ENCODE measurements around the gene TSFM. TPM values are rescaled to one million over a fixed set of nuclear protein-coding genes. Genes with fewer than 3 reads are reported as not detected.

Gene TSFM
- total and polyA plus RNA-seq, 2 of the 13 experiments (the other 11 are each of a cell fraction or from before 2014, with no cell fraction given), result 29.8 to 68.3 TPM

DNA sequence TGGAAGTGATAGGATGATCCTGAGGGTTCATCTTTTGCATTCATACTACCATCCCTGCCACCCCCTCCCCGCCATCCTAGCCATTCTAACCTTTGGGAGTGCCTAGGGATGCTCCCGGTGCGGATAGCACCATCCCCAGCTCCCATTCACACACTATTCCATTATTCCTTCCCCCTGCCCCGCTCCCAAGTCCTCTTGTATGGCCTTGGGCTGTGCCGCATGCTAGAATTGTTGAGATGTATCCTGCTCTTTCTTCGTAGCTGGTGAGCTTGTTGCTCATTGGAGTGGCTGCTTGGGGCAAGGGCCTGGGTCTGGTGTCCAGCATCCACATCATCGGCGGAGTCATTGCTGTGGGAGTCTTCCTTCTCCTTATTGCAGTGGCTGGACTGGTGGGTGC is 37.1 kb upstream of the TSFM start (continued):
- TF ChIP-seq ZFP37 (CRISPR knock-in tag; IDR thresholded peaks at IDR 0.05; ENCODE audit: borderline replicate concordance) (no peak), ZNF180 (CRISPR knock-in tag; IDR thresholded peaks at IDR 0.05; ENCODE audit: borderline replicate concordance, low read depth) (no peak), REXO4 (CRISPR knock-in tag; IDR thresholded peaks at IDR 0.05; ENCODE audit: borderline replicate concordance) (no peak), NFE2L1 (CRISPR knock-in tag; IDR thresholded peaks at IDR 0.05; ENCODE audit: borderline replicate concordance) (no peak), SIN3B (IDR thresholded peaks at IDR 0.05; ENCODE audit: low read length) (no peak), SALL1 (CRISPR knock-in tag; IDR thresholded peaks at IDR 0.05) (0 out of 2 replicates have a peak, but pooled peaks have one; percentile 2)
- TF ChIP-seq, protein P1, sequence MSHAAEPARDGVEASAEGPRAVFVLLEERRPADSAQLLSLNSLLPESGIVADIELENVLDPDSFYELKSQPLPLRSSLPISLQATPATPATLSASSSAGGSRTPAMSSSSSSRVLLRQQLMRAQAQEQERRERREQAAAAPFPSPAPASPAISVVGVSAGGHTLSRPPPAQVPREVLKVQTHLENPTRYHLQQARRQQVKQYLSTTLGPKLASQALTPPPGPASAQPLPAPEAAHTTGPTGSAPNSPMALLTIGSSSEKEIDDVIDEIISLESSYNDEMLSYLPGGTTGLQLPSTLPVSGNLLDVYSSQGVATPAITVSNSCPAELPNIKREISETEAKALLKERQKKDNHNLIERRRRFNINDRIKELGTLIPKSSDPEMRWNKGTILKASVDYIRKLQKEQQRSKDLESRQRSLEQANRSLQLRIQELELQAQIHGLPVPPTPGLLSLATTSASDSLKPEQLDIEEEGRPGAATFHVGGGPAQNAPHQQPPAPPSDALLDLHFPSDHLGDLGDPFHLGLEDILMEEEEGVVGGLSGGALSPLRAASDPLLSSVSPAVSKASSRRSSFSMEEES (CRISPR knock-in tag; IDR thresholded peaks at IDR 0.05), result 0 out of 2 replicates have a peak, but pooled peaks have one; percentile 2

DNA sequence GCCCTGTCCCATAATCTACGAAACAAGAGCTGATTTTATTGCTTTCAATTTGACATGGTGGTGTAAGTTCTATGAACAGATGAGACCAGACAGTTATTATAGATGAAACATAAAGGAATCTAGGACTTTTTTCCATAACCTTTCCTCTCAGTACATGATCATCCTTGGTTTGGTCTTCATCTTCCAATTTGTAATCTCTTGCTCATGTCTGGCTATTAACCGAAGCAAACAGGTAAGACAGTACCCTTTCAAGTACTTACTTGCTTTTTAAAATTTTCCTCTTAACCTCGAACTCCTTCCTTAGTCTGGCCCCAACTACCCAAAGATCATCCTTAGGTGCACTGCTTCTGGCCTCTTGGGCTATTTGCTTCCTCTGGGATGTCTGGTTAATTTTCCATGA is 36.6 kb upstream of the TSFM start:
- Histone ChIP-seq H3K4me1 (ENCODE audit: insufficient read depth, low read length) (peaks cover 46% of the 10 kb centered on the region), H3K27me3 (ENCODE audit: control insufficient read depth in 1 of 2, insufficient read depth in 2 of 2, low read length in 2 of 2) (peaks cover 0 to 4% of the 10 kb centered on the region in 2 experiments; a peak in 2 of 5 replicates), H2AFZ (ENCODE audit: low read length) (no peak overlapping the region), H3K9ac (ENCODE audit: insufficient read depth, low read depth, low read length) (peak overlapping the region; percentile 94; the same call in 1 of the 2 replicates), H3K9me3 (ENCODE audit: low read length) (no peaks in the 10 kb centered on the region), H3K4me2 (ENCODE audit: low read depth, low read length) (peak overlapping the region; percentile 96), H3K27ac (ENCODE audit: extremely low read length, insufficient read depth, low read length) (peak overlapping the region; percentile 94), H4K20me1 (ENCODE audit: insufficient read depth, low read length) (no peaks in the 10 kb centered on the region), H3K36me3 (replicated peaks in 1 of 2; ENCODE audit: control insufficient read depth in 1 of 2, insufficient read depth in 2 of 2, low read length in 2 of 2) (peaks cover 10 to 42% of the 10 kb centered on the region in 2 experiments), H3K4me3 (replicated peaks in 1 of 3; ENCODE audit: insufficient read depth in 1 of 3, low read depth in 2 of 3, low read length in 3 of 3) (peak overlapping the region in 2 of 3 experiments; percentile 63 to 80; a peak in 4 of 6 replicates), H3K79me2 (ENCODE audit: insufficient read depth, low read length) (peaks cover 20% of the 10 kb centered on the region)
- BruUV-seq (replicated peaks), result no TSS peak
- CTCF ChIA-PET (ENCODE audit: low intra/inter-chr PET ratio, low total read pairs), result no interaction called here
- no peak for FAIRE-seq
- no peak for ATAC-seq
- TF ChIP-seq RXRB (CRISPR knock-in tag; IDR thresholded peaks at IDR 0.05; ENCODE audit: borderline replicate concordance) (no peak), POLR2AphosphoS5 (IDR thresholded peaks at IDR 0.05; ENCODE audit: low read depth, low read length) (peak; percentile 45; the same call in 1 of the 2 replicates), ZFP1 (CRISPR knock-in tag; IDR thresholded peaks at IDR 0.05) (no peak), GTF2F1 (IDR thresholded peaks at IDR 0.05; ENCODE audit: low read length) (no peak)
- TF ChIP-seq, protein P2, sequence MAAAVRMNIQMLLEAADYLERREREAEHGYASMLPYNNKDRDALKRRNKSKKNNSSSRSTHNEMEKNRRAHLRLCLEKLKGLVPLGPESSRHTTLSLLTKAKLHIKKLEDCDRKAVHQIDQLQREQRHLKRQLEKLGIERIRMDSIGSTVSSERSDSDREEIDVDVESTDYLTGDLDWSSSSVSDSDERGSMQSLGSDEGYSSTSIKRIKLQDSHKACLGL (CRISPR knock-in tag; IDR thresholded peaks at IDR 0.05), result no peak
- TF ChIP-seq, protein P3, sequence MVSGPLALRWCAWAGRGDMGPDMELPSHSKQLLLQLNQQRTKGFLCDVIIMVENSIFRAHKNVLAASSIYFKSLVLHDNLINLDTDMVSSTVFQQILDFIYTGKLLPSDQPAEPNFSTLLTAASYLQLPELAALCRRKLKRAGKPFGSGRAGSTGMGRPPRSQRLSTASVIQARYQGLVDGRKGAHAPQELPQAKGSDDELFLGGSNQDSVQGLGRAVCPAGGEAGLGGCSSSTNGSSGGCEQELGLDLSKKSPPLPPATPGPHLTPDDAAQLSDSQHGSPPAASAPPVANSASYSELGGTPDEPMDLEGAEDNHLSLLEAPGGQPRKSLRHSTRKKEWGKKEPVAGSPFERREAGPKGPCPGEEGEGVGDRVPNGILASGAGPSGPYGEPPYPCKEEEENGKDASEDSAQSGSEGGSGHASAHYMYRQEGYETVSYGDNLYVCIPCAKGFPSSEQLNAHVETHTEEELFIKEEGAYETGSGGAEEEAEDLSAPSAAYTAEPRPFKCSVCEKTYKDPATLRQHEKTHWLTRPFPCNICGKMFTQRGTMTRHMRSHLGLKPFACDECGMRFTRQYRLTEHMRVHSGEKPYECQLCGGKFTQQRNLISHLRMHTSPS (CRISPR knock-in tag; IDR thresholded peaks at IDR 0.05; ENCODE audit: low read depth), result no peak
- intact Hi-C loops (cut with micrococcal nuclease; ENCODE audit: unreplicated experiment), result no loop called here
- DNase-seq (ENCODE audit: low spot score), result no peak
- in situ Hi-C loops (cut with HindIII; ENCODE audit: extremely low pct_ligation_motif_present, low pct_unique_long_range_greater_than_20kb), result no loop called here
- POLR2A ChIA-PET, result interaction anchor here (1.3 to 2.6 kb wide), 3 partner anchors 11 to 1665 kb away, joined by 3 to 23 read pairs (median 8); no protein-coding TSS in a partner anchor
- 97% methylated on average over 3 of the region's 3 CpGs for WGBS (ENCODE audit: low lambda C conversion rate)
